ENCODE data around the gene TRIM17. TPM values are rescaled to one million over a fixed set of nuclear protein-coding genes. Genes with fewer than 3 reads are reported as not detected.

The TRIM17 gene
- total RNA-seq, 1 donor from 2014 or later = 2.9 TPM

- Histone ChIP-seq H3K36me3 (no peaks in the 10 kb centered on the region), H3K9me3 (ENCODE audit: low read depth) (no peaks in the 10 kb centered on the region), H3K27me3 (peaks cover 86% of the 10 kb centered on the region), H3K9ac (no peak overlapping the region), H3K4me2 (peak overlapping the region; percentile 85), H2AFZ (replicated peaks) (peak overlapping the region; percentile 95), H3K4me1 (peaks cover 14% of the 10 kb centered on the region), H3K79me2 (ENCODE audit: low read depth) (no peaks in the 10 kb centered on the region), H3K27ac (no peak overlapping the region), H3K4me3 (peak overlapping the region; percentile 53), H3F3A (ENCODE audit: low read depth) (peaks cover 24% of the 10 kb centered on the region), H4K20me1 (ENCODE audit: low read depth) (peaks cover 5% of the 10 kb centered on the region)
- Mint-ChIP-seq H3K27me3 (ENCODE audit: insufficient read depth, low read depth) (peaks cover 24% of the 10 kb centered on the region), H3K4me3 (peak overlapping the region; percentile 87), H3K4me1 (peaks cover 15% of the 10 kb centered on the region), H3K9me3 (no peaks in the 10 kb centered on the region), H3K27ac (no peak overlapping the region), H3K36me3 (no peaks in the 10 kb centered on the region)
- no peak for DNase-seq (ENCODE audit: low spot score)
- no peak for TF ChIP-seq EZH2phosphoT487 (IDR thresholded peaks at IDR 0.05)
- peak; percentile 53 for TF ChIP-seq EZH2 (IDR thresholded peaks at IDR 0.05)
These were observed 28.8 kb upstream of the TRIM17 start for GRCh38 chr1:228445490-228445842.

GRCh38 chr1:228443395-228443794 is 26.7 kb upstream of the TRIM17 start:
- H3K4me3 Mint-ChIP-seq = no peak overlapping the region
- H4K20me1 ChIP-seq (ENCODE audit: low read depth) = peaks cover 5% of the 10 kb centered on the region
- DNase-seq (ENCODE audit: low spot score) = no peak
- H3K36me3 Mint-ChIP-seq = no peaks in the 10 kb centered on the region
- no peak for TF ChIP-seq EZH2phosphoT487 (IDR thresholded peaks at IDR 0.05)
- TF ChIP-seq EZH2 (IDR thresholded peaks at IDR 0.05) = no peak
- TF ChIP-seq CTCF (IDR thresholded peaks at IDR 0.05) = no peak
- H3K4me1 Mint-ChIP-seq = peaks cover 15% of the 10 kb centered on the region
- no peak overlapping the region for H3K27ac Mint-ChIP-seq
- no peak overlapping the region for H2AFZ ChIP-seq (replicated peaks)
- no peaks in the 10 kb centered on the region for H3K9me3 Mint-ChIP-seq
- no peaks in the 10 kb centered on the region for H3K9me3 ChIP-seq (ENCODE audit: low read depth)
- no peaks in the 10 kb centered on the region for H3K36me3 ChIP-seq
- no peak overlapping the region for H3K27ac ChIP-seq
- peaks cover 24% of the 10 kb centered on the region for H3F3A ChIP-seq (ENCODE audit: low read depth)
- H3K4me1 ChIP-seq = peaks cover 14% of the 10 kb centered on the region
- H3K4me3 ChIP-seq = no peak overlapping the region
- no peaks in the 10 kb centered on the region for H3K79me2 ChIP-seq (ENCODE audit: low read depth)
- peaks cover 25% of the 10 kb centered on the region for H3K27me3 Mint-ChIP-seq (ENCODE audit: insufficient read depth, low read depth)
- peaks cover 99% of the 10 kb centered on the region for H3K27me3 ChIP-seq
- H3K9ac ChIP-seq = no peak overlapping the region
- H3K4me2 ChIP-seq = no peak overlapping the region

- H3K27ac ChIP-seq = no peak overlapping the region
- TF ChIP-seq EZH2phosphoT487 (IDR thresholded peaks at IDR 0.05) (no peak), CTCF (IDR thresholded peaks at IDR 0.05) (no peak), EZH2 (IDR thresholded peaks at IDR 0.05) (no peak)
- H3K4me1 ChIP-seq = peaks cover 7% of the 10 kb centered on the region
- Mint-ChIP-seq H3K4me1 (peaks cover 10% of the 10 kb centered on the region), H3K27ac (no peak overlapping the region), H3K36me3 (no peaks in the 10 kb centered on the region), H3K4me3 (no peak overlapping the region), H3K27me3 (ENCODE audit: insufficient read depth, low read depth) (peaks cover 22% of the 10 kb centered on the region), H3K9me3 (no peaks in the 10 kb centered on the region)
- peaks cover 13% of the 10 kb centered on the region for H3F3A ChIP-seq (ENCODE audit: low read depth)
- H3K4me2 ChIP-seq = no peak overlapping the region
- DNase-seq (ENCODE audit: low spot score) = no peak
- H3K27me3 ChIP-seq = peaks cover 97% of the 10 kb centered on the region
- H3K36me3 ChIP-seq = no peaks in the 10 kb centered on the region
- no peaks in the 10 kb centered on the region for H3K79me2 ChIP-seq (ENCODE audit: low read depth)
- H3K9me3 ChIP-seq (ENCODE audit: low read depth) = no peaks in the 10 kb centered on the region
- no peak overlapping the region for H2AFZ ChIP-seq (replicated peaks)
- H3K4me3 ChIP-seq = no peak overlapping the region
- H4K20me1 ChIP-seq (ENCODE audit: low read depth) = peaks cover 5% of the 10 kb centered on the region
- H3K9ac ChIP-seq = no peak overlapping the region
These were observed 24.3 kb upstream of the TRIM17 start for GRCh38 chr1:228440761-228441500.

- no peaks in the 10 kb centered on the region for H3K79me2 ChIP-seq (ENCODE audit: low read depth)
These were observed 21.6 kb upstream of the TRIM17 start for GRCh38 chr1:228438266-228438665.

More at GRCh38 chr1:228438266-228438665, 21.6 kb upstream of the TRIM17 start:
- Histone ChIP-seq H3K9ac (no peak overlapping the region), H3K27me3 (peaks cover 90% of the 10 kb centered on the region), H3K4me1 (peaks cover 4% of the 10 kb centered on the region), H4K20me1 (ENCODE audit: low read depth) (no peaks in the 10 kb centered on the region), H3K36me3 (no peaks in the 10 kb centered on the region), H3F3A (ENCODE audit: low read depth) (no peaks in the 10 kb centered on the region), H2AFZ (replicated peaks) (no peak overlapping the region), H3K4me2 (no peak overlapping the region), H3K9me3 (ENCODE audit: low read depth) (no peaks in the 10 kb centered on the region), H3K27ac (no peak overlapping the region), H3K4me3 (no peak overlapping the region)
- H3K27me3 Mint-ChIP-seq (ENCODE audit: insufficient read depth, low read depth) = peaks cover 8% of the 10 kb centered on the region
- H3K4me3 Mint-ChIP-seq = no peak overlapping the region
- no peak for DNase-seq (ENCODE audit: low spot score)
- H3K4me1 Mint-ChIP-seq = no peaks in the 10 kb centered on the region
- no peaks in the 10 kb centered on the region for H3K9me3 Mint-ChIP-seq
- no peak for TF ChIP-seq CTCF (IDR thresholded peaks at IDR 0.05)
- TF ChIP-seq EZH2phosphoT487 (IDR thresholded peaks at IDR 0.05) = no peak
- no peak for TF ChIP-seq EZH2 (IDR thresholded peaks at IDR 0.05)
- H3K36me3 Mint-ChIP-seq = no peaks in the 10 kb centered on the region
- H3K27ac Mint-ChIP-seq = no peak overlapping the region
